ELF-1 (cell line): ENCODE measurements around the gene DNAJB13.

ENCODE experiments used
- DNase-seq: peaks from one replicate; pipeline ENCODE4 v3.0.0-alpha.2; 2016; ENCODE audit warnings: low read depth, low spot score

The DNAJB13 gene

DNA sequence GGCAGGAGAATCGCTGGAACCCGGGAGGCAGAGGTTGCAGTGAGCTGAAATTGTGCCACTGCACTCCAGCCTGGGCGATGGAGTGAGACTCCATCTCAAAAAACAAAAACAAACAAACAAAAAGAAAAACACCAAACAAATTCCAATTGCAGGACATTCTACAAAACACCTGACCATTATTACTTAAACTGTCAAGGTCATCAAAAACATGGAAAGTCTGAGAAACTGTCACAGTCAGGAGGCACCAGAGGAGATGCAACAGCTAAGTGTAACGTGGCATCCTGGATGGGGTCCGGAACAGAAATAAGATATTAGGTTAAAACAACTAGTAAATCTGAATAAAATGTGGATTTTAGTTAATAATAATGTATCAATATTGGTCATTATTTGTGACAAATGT, 914 bp upstream of the DNAJB13 start:
- DNase-seq: no peak

DNA sequence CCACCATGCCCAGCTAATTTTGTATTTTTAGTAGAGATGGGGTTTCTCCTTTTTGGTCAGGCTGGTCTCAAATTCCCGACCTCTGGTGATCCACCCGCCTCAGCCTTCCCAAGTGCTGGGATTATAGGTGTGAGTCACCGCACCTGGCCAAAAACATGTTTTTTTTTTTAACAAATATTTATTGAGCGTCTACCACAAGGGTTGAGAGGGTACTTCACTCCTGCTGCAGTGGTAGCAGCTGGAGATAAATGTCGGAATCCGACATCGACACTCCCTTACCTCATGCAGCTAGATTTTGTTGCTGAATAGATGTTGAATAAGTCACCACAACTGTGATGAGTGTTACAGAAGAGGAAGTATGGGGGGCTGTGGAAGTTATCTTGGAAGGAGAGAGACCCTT, 971 bp downstream of the DNAJB13 start:
- DNase-seq: no peak

DNA sequence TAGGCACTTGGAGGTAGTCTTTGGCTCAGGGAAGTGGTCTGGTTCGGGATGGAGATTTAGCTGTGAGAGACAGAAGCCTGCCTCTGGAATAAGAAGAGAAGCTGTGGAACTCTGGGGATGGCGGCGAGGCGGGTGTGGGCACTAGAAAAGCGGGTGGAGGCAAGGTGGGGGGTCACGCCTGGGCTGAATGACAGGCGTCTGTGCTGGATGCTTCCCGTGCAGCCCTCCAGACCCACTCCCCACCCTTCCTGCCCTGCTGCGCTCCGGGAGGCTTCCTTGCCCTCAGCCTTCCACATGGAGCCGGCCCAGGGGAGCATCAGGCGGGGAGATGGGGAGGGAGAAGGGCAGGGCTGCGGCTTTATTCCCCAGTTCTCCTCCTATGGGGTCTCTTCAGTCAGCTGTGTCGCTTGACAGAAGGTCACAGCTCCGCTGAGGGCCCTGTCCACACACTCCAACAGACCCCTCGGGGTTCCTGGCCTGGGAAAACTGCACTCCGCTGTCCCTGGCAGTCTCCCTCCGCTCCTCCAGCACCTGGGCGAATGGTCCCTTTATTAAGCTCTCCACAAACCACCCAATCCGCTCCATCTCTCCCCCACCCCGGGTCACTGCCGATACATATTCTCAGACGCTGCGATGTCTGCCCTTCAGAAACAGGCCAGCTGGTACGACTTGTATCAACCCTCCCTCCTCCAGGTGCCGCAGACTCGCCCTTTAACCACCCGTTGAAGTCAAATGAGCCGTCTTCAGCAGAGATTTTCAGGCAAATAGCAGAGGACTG, 6.2 kb downstream of the DNAJB13 start:
- DNase-seq: no peak

DNA sequence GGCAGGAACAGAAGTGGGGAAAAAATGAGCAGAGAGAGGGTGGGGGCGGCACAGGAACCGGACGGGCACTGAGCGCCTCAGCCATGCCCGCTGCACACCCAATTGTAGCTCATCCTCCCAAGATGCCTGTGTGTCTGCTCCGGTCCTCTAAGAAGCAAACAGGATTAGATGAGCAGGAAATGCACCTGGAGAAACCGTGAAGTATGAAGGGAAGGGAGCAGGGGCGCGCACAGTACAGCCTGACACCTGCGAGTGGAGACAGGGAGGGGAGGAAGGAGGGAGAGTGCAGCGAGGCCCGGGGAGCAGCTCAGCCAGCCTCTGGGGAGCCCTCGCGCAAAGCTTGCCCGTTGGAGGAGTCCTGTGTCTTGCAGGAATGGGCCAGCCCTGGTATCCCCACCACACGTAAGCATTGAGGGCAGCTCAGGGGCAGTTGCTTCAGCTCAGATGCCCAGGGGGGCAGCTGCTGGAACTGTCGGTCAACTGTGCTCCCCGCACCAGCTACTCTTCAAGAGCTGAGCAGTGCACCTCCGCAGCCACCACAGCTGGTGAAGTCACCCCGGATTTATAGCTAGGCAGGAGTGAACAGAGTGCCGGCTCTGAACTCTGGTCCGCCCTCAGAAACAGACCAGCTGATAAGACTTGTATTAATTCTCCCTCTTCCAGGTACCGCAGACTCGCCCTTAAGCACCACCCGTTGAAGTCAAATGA, 7.0 kb downstream of the DNAJB13 start:
- DNase-seq: no peak

DNA sequence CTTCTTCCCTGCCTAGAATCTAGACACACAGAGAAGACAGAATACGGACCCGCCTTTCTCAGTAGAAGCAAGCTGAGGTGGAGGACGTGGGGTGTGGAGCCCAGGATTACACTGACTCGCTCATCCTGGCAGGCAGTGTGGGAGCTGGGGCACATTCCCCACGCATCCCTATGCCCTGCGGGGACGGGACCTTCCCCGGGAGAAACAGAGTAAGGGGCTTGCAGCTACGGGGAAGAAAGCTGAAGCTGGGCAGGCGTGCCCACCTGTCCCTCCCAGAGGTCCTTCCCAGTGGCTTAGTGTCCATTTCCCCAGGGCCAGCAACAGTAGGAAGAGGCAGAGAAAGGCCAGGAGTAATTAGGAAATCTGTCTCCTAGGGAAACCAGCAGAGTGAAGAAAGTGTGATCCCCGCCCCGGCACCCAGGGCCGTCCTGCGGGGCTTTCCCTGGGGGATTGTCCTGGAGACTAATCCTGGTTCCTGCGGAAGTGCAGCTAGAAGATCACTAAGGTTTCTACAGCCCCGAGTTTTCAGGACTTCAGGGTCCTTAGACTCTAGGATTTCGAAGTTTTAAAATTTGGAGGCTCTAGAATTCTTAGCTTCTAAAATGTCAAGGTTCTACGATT, 7.8 kb downstream of the DNAJB13 start:
- no peak for DNase-seq

DNA sequence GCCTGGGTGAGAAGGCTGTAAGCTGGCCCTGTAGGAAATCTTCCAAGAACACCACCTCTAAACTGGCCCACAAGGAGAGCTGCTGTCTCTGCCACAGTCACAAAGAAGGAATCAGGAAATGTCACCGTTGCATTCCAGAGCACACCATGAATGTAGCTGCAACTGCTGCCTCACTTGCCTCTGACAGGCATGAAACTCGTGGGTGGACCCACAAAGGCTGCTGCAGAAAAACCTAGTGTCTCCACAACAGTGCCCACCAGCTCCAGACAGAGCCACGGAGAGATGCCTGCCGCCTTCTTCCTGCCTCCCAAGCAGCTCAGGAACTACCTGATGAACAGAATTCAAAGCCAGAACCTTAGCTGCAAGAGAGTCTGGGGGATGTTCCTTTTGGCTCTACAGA, 10.5 kb downstream of the DNAJB13 start:
- DNase-seq: no peak

DNA sequence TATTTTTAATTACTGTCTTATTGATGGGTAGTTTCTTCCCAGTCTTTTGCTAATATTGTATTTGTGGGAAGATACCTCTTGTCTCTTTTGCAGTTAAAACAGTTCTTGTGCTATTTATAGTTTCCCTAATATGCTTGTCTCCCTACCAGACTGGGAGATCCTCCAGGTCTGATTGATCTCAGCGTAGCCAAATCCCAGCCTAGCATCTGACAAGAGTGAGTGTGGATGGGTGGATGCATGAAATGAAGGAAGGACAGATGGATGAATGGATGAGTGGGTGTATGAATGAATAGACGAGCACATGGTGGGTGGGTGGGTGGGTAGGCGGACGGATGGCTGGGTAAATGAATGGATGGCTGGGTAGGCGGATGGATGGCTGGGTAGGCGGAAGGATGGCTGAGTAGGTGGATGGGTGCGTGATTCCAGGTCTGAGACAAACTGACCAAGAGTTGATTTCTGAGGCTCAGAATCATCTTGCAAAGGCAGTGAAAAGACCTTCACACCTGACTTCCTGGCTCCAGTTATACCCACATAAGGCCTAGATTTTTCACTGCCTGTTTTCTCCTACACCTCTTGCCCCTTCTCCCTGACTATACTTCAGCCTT, 11.4 kb downstream of the DNAJB13 start:
- no peak for DNase-seq

DNA sequence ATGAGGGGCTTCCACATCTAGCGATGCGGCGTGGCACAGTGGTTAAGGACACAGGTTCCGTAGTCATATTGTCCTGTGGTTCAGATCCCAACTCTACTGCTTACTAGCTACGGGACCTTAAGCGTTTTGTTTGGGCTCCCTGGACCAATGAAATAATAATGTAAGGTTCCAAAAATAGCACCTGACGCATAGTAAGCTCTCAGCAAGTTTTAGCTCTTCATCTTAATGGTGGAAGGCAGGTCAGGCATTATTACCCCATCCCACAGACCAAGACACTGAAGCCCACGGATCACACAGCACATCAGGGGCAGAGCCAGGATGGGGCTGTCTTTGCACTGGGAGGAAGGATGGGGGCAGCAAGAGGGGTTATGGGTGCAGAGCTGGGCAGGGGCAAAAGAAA, 13.0 kb downstream of the DNAJB13 start:
- no peak for DNase-seq

DNA sequence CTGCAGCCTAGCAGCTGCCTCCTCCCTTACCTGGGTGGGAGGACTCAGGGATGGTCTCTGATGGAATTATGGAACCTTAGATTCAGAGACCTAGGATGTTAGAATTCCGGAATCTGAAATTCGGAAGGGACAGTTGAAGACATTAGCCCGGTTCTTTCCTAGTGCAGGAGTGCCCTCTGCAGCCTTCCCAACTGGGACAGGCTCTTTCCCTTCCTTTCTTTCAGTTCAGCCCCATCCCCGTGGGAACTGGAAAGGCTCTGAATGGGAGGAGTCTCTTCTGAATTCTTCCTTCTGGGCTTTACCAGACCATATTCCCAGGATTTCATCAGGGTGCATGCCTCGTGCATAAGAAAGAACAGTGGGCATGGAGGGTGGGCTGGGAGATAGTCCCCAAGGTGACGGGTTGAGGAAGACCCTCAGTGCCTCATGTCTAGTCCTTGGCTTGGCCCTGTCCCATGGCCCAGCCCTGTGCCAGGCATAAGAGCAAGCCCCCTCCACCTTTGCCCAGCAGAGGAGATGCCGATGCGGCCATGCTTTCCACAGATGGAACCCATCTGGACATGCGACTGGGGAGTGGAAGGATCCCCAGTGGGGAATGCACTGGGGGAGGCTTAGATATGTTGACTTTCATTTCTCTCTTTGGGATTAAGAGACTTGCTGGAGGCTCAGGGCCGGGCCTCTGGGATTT, 14.4 kb downstream of the DNAJB13 start:
- no peak for DNase-seq

DNA sequence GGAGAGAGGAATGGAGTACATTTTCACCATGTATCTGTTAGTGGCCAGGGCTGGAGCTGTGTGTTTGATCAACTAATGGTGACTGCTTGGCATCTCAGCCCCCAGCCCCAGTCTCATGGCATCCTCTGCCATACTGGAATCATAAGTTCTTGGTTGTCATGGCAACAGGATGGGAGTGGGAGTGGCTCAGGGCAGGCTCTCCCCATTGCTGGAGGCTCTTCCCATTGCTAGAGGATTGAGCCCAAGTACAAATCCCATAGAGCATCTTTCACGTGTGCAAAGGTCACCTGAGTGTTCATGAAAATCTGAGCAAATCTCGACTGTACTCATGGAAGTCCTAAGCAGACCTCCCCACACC, 14.9 kb downstream of the DNAJB13 start:
- DNase-seq: no peak

DNA sequence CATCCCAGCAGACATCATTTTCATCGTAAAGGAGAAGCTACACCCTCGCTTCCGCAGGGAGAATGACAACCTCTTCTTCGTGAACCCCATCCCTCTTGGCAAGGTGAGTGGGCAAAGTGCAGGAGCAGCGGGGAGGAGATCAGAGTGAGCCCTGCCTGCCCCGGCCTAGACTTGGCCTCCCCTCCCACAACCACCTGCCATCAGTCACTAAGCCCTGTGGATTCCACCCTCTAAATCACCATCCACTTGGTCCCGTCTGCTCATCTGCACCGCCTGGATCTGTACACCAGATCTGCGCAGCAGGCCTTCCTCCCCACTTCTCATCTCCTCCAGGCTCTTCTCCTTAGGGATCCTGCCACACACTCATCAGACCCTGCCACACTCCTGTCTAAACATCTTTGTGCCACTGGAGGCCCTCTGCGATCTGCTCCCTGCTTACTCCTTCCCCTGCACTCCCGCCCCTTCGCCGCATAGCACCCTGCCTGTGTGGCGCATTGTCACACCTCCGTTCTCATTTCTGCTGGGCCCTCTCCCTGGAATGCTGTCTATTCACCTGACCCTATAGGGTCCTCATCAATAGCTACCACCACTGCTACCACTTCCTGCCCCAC, 17.6 kb downstream of the DNAJB13 start:
- no peak for DNase-seq

DNA sequence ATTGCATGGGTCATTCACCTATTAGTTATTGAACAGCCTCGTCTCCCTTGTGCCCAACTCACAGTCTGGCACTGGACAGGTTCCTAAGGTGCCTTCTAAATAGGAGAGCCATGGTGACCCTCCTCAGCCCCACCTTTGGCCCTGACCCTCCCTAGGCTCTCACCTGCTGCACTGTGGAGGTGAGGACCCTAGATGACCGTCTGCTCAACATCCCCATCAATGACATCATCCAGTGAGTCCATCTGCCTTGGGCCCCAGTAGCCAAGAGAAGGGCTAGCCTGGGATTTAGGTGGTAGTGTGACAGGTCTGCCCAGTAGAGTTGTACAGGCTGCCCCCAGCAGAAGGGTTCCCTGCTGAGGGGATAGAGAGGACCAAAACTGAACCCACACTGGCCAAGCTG, 18.3 kb downstream of the DNAJB13 start:
- DNase-seq: no peak

DNA sequence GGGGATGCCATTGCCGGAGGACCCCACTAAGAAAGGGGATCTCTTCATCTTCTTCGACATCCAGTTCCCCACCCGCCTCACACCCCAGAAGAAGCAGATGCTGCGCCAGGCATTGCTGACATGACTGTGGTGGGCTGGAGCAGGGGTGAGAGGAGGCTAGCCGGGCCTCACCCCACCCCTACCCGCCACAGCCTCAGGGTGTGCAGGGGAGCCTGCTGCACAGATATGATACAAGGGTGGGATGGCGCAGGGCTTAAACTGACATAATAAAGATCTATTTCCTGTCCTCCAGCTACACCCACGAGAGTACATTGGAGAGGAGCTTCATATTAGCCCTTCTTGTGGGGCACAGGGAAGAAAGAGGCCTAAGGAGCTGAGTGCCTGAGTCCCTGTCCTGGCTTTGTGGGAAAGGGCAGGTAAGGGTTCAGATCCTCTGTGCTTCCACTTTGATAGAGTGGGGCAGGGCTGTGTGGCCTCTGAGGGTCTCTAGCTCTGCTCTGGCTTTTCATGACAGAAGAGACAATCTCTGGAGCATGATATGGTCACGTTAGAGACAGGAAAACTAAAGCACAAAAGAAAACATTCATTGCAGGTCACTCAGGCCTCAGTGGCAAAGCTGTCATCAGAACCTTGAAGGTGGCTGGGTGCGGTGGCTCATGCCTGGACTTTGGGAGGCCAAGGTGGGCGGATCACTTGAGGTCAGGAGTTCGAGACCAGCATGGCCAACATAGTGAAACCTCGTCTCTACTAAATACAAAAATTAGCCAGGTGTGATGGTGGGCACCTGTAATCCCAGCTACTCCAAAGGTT, 19.4 kb downstream of the DNAJB13 start:
- DNase-seq: no peak

DNA sequence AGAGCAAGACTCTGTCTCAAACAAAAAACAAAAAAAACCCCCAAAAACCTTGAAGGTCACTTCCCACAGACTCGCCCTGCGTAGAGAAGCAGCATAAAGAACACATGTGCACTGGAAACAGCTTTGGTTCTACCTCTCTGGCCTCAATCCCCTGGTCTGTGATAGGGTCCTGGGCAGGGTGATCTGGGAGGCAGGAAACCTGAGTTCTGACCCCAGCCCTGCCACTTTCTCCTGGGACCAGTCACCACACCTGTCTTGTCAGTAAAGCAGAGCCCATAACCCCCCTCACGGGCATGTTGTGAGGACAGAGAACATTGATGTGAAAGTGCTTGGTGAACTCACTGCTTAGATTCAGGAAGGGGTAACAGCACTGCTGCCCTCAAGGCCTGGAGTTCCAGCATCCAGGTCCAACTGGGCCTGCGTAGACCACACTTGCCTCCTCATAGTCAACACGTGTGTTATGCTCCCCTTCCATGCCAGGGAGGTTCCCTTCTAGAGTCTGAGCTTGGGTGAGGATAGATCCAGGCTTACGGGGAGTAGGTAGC, 20.4 kb downstream of the DNAJB13 start:
- DNase-seq: no peak

DNA sequence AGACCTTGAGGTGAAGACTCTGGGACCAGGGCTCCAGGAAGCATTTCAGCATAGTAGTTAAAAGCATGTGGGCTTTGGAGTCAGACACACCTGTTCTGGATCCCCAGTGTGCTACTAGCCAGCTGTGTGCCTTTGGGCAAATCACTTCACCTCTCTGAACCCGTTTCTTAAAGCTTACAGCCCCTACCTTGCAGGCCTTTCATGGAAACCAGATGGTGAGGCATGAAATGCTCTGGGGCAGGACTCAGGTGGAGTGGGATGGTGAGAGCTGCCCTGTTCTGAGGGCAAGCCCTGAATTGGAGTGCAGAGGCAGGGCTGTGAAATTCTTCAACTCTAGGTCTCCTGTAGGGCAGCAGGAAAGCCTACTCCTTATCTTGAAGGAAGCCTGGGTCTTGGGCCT, 21.4 kb downstream of the DNAJB13 start:
- DNase-seq: no peak

DNA sequence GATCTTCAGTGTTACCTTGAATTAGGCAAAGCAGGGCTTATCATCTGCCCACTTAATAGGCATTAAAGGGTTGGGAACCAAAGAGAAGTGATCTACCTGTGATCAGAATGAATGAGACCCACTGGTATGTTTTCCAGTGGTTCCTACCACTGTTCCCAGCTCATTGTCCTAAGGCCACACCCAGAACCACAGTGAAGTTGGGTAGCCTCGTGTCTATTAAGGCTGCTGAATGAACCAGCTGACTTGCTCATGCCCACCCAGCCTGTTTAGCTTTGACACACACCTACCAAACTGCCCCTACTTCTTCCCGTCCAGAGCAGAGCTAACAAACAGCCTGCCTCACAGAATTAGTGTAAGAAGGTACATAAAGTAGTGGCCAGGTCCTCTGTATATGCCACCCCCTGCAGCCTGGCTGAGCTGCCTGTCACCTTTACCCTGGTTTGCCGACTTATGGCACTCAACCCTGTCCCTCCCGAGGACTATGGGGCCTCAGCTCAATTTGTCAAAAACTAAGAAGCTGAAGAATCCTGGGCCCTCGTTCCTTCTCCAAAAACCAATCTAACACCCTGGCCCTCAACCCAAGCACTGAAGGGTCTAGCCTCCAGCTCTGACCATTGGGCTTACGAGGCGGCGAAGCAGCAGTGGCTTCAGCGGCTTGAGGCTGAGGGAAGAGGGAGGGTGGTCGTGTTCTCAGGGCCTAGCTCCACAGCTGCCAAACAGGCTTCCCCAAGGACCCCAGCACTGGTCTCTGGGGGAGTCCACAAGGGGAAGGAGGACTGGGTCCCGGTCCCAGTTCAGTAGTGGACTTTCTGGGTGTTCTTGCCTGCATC, 22.0 kb downstream of the DNAJB13 start:
- no peak for DNase-seq

DNA sequence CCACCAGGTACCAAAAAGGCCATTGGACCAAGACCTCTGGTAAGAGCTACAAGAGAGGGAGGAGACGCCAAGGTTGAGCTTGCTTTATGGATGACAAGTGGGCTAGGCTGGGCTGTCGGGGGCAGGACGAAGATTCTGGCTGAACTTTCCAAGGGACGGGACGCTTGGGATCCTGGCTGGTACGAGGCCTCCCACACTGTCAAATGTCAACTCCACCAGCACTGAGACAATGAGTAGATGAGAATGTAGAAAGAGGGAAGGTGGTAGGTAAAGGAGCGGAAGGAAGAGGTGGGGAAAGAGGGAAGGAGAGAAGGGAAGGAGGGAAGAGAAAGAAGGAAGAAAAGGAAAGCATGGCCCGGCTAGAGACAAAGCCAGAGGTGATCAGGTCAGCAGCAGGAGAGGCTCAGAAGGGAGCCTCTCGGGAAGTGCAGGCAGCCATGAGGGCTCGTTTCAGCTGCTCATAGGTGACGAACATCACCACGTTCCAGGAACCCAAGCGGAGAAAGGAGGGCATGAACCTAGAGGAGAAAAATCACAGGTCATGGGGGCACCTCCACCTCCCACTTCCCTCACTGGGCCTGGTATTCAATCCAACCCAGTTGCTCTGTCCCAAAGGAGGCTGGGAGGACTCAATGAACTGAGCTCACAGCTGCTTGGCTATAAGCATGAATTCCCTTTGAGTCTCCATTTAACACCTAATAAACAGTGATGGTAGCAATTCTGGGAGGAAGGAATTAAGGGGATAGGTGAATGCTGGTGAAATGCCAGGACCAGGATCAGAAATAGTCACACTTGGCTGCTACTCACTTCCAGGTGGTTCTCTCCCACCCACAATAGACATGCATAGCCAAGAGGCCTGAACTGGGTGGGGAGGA, 24.0 kb downstream of the DNAJB13 start:
- no peak for DNase-seq

DNA sequence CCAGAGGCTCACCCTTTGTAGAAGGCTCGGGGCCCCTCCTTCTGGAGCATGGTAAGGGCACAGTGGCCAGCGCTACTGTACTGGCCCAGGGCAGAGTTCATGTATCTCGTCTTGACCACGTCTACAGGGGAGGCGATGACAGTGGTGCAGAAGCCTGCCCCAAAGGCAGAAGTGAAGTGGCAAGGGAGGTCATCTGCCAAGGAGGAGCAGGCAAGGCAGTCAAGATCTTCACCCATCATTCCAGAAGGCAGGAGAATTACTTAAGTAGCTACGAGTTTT, 24.6 kb downstream of the DNAJB13 start:
- no peak for DNase-seq
